ENCODE results near the gene CACNA2D1.

The CACNA2D1 gene

DNA sequence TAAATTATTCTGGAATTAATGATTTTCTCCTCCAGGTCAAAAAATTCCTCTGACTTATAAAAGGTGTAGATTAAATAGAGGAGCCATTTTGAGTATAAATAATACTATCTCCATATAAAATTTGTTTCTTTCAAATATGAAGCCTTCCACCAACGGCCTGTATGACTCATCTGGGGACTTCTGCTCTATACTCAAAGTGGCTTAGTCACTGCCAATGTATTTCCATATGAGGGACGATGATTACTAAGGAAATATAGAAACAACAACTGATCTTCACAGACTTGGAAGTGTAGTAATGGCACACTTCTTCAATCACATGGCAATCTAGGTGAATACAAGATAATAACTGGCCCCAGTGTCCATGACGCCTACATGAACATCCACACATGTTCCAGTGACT lies 338.1 kb downstream of the CACNA2D1 start:
- DNase-seq (ENCODE audit: low spot score), result no peak
- Histone ChIP-seq H3K4me3 (no peak overlapping the region), H3K27ac (no peak overlapping the region)
- TF ChIP-seq, protein P1, sequence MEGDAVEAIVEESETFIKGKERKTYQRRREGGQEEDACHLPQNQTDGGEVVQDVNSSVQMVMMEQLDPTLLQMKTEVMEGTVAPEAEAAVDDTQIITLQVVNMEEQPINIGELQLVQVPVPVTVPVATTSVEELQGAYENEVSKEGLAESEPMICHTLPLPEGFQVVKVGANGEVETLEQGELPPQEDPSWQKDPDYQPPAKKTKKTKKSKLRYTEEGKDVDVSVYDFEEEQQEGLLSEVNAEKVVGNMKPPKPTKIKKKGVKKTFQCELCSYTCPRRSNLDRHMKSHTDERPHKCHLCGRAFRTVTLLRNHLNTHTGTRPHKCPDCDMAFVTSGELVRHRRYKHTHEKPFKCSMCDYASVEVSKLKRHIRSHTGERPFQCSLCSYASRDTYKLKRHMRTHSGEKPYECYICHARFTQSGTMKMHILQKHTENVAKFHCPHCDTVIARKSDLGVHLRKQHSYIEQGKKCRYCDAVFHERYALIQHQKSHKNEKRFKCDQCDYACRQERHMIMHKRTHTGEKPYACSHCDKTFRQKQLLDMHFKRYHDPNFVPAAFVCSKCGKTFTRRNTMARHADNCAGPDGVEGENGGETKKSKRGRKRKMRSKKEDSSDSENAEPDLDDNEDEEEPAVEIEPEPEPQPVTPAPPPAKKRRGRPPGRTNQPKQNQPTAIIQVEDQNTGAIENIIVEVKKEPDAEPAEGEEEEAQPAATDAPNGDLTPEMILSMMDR (IDR thresholded peaks at IDR 0.05), result no peak

DNA sequence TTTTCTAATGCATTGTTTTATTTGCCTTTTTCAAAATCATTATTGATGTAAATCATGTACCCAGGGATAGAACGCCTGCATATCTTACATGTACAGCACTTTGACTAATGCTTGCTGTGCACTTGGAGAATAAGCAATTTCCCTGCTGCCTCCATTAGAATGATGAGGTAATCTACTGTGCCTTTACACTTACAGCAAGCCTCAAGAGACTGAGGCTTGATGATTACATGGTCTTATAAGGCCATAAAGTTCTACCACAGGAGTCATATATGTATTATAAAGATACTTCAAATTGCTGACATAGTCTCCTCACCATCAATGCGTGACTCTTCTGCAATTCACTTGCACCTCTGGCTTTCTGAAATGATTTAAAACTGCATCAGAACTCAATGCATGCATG lies 345.2 kb downstream of the CACNA2D1 start:
- Histone ChIP-seq H3K27ac (no peak overlapping the region), H3K4me3 (no peak overlapping the region)
- DNase-seq (ENCODE audit: low spot score), result no peak
- TF ChIP-seq, protein P1 (IDR thresholded peaks at IDR 0.05), result no peak

DNA sequence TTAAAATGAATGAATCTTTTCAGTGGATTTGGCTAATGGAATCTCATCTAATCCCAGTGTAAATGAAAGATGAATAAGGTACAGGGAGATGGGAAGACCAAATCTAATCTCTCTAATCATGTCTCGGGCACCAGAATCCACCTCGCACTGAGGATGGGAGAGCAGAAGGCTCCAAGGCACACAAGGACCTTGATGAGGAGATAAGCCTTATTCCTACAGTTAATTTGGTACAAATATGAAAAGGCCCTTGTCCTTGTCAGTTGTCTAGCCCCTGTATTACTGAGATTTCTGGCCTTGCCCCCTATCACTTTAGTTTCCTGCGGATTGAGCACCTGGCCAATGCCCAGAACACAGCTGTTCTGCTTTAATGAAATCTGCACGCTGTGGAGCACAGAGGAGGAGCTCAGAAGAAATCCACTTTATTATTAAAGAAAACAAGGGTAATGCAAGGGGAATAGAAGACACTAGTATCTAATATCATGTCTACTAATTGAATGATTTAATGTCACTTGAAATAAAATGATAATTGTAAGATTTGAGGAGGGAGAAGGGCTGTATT lies 352.4 kb downstream of the CACNA2D1 start:
- DNase-seq (ENCODE audit: low spot score), result no peak
- TF ChIP-seq, protein P1 (IDR thresholded peaks at IDR 0.05), result no peak
- Histone ChIP-seq H3K27ac (no peak overlapping the region), H3K4me3 (no peak overlapping the region)

DNA sequence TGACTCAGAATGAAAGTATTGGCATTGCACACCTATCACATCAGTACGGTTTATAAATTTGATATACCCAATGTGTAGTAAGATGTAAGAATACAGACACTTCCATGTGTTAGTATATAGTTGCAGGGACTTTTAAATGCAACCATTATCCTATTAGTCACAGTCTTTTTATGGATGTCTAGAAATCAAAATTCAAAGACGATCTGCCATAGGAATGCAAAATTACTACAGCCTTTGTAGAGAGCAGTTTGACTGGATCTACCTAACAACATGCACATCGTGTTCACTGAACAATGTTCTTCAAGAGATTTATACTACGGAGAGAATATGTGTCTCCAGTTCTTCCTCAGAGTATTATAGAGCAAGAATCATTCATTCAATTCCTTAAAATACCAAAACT lies 356.5 kb downstream of the CACNA2D1 start:
- Histone ChIP-seq H3K27ac (no peak overlapping the region), H3K4me3 (no peak overlapping the region)
- DNase-seq (ENCODE audit: low spot score), result no peak
- TF ChIP-seq, protein P1 (IDR thresholded peaks at IDR 0.05), result no peak

DNA sequence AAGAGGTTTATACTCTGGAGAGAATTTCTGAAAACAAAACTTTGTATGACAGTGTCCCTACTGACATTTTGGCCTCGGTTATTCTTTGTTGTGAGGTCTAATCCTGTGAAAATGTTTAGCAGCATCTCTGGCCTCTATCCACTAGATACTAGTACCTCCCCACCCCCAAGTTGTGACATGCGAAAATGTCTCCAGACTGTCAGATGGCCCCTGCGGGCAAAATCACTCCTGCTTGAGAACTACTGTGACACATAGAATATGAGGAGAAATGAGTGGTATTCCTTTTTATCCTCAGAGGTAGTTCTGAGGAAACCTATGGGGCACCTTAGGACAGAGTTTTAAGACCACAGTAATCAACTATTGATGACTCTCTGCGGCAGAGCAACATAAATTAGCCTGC lies 358.5 kb downstream of the CACNA2D1 start:
- DNase-seq (ENCODE audit: low spot score), result no peak
- TF ChIP-seq, protein P1 (IDR thresholded peaks at IDR 0.05), result no peak
- H3K4me3 ChIP-seq, result no peak overlapping the region

DNA sequence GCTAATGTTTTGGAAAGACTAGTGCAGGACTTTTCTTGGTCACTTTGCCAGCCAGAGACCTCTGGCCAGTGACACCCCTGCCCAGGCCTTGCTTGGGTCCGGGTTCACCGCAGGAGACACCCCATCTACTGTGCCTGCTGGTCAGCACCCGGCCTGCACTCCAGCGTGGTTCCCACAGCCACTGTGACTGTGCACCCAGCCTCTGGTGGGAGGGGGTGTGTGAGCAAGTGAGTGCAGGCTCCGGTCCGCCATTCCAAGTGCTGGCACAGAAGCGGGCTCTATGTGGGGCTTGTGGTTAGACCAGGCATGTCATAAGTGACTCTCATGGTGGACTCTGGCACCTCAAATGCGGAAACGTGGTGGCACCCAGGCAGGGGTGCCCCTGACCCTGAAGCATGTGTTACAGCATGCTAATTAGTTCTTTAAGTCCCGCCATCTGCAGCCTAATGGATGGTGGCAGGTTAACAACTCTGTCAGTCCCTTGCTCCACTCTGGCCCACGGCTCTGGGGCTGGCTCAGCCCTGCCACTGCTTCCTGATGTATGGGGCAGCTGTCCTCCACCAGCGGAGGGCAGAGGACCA lies 361.8 kb downstream of the CACNA2D1 start:
- DNase-seq (ENCODE audit: low spot score), result no peak

More for the DNA sequence above, 358.5 kb downstream of the CACNA2D1 start:
- H3K27ac ChIP-seq, result no peak overlapping the region

More for the DNA sequence above, 361.8 kb downstream of the CACNA2D1 start:
- H3K4me3 ChIP-seq, result no peak overlapping the region
- TF ChIP-seq, protein P1 (IDR thresholded peaks at IDR 0.05), result no peak
- no peak overlapping the region for H3K27ac ChIP-seq

All from coronary artery (tissue), 2 donors.